Prostate gland (tissue), 2 donors: ENCODE measurements around the gene COL4A6.

Experiments used
- CTCF ChIP-seq, 4 experiments: fragments of 200-600 bp in 2 of 4; fragments of 450-650 bp in 2 of 4; sonication (generic) in 2 of 4; IDR thresholded peaks; 1 replicate in 3 of 4; 2 replicates in 1 of 4; pipeline ENCODE4 v1.5.1; 2016 to 2019; ENCODE audit warnings: antibody characterized with exemption in 4 of 4, mild to moderate bottlenecking in 2 of 4, moderate library complexity in 2 of 4
- POLR2A ChIP-seq: fragments of 450-650 bp; IDR thresholded peaks from one replicate; pipeline ENCODE4 v1.6.1; 2016; ENCODE audit warnings: antibody characterized with exemption, mild to moderate bottlenecking
- POLR2AphosphoS5 ChIP-seq: sonication (generic); formaldehyde crosslinking; IDR thresholded peaks from one replicate; pipeline ENCODE4 v1.6.1; 2017; ENCODE audit warnings: antibody characterized with exemption

GRCh38 chrX:108323751-108324150 lies 114.5 kb downstream of the COL4A6 start:
- no peak for TF ChIP-seq CTCF (IDR thresholded peaks at IDR 0.05)
- no peak for TF ChIP-seq POLR2A
- TF ChIP-seq POLR2AphosphoS5 = no peak
